Heart left ventricle (tissue), 13 donors: Measurements from ENCODE around the gene IFIT1.

Source experiments
- CTCF ChIP-seq, 12 donors: fragments of 200-600 bp; sonication (generic) in 4 of 12; IDR thresholded peaks; one replicate each; pipeline versions ENCODE4 v1.5.0 to v1.8.0; 2018 to 2022; ENCODE audit warnings: antibody characterized with exemption in 12 of 12, mild to moderate bottlenecking in 5 of 12
- POLR2A ChIP-seq, 2 donors: fragments of 450-650 bp; IDR thresholded peaks; one replicate each; pipeline ENCODE4 v1.6.1; 2017; ENCODE audit warnings: antibody characterized with exemption in 2 of 2, mild to moderate bottlenecking in 2 of 2, moderate library complexity in 2 of 2
- donor health status: ischemic (EF 13 %, LVEDD 7.1; RV severe dilation, severe dysfunction).
- donor health status: DM: no; HTN: yes; CAD: no.
- donor health status: DM: no; HTN: no; CAD: no.
- donor health status: ischemic (EF 25% LVEDD 6.9; RV normal size, moderate dysfunction).
- donor health status: ischemic (EF 25% LVEDD 5.7; RV mildly dilated, moderate dysfunction).
- donor health status: ischemic (EF 35%, LVEDD 5.7; RV mildly dilated, moderate dysfunction).
- donor health status: nonischemic (EF 11% LVEDD 7.7; RV severe dilation, severe dysfunction).
- donor health status: DM: yes; HTN: yes; CAD: no.
- donor health status: PGD.
- donor health status: ischemic (EF 29% LVEDD 5.4; RV normal size, mild dysfunction).
- donor health status: nonischemic (EF 23%, LVEDD 6.1; RV moderate dilation, normal function).

GRCh38 chr10:89362929-89363328 is 29.5 kb upstream of the IFIT1 start:
- TF ChIP-seq CTCF (IDR thresholded peaks at IDR 0.05) (no peak), POLR2A (IDR thresholded peaks at IDR 0.05) (no peak)
